NT2/D1 (cell line): ENCODE results near the gene SDK2.

Experiments
- DNase-seq: peaks from one replicate; pipeline ENCODE4 v3.0.0-alpha.2; 2011; ENCODE audit warnings: low read depth, low spot score
- H3K27me3 ChIP-seq: 2 replicates; pipeline ENCODE4 v1.6.0; 2011; ENCODE audit warnings: mild to moderate bottlenecking; ENCODE audit not compliant: insufficient read length, insufficient read depth
- H3K36me3 ChIP-seq: 2 replicates; pipeline ENCODE4 v1.6.1; 2011; ENCODE audit warnings: mild to moderate bottlenecking, low read length, mixed read lengths; ENCODE audit not compliant: insufficient read depth, insufficient read length
- H3K4me1 ChIP-seq: 2 replicates; pipeline ENCODE4 v1.5.1; 2011; ENCODE audit not compliant: insufficient read depth, insufficient read length
- H3K4me3 ChIP-seq: 2 replicates; pipeline ENCODE4 v1.5.1; 2011; ENCODE audit warnings: low read depth; ENCODE audit not compliant: insufficient read length
- H3K9ac ChIP-seq: 2 replicates; pipeline ENCODE4 v1.6.0; 2011; ENCODE audit warnings: low read depth; ENCODE audit not compliant: insufficient read length
- H3K9me3 ChIP-seq: 2 replicates; pipeline ENCODE4 v1.5.1; 2011; ENCODE audit warnings: mild to moderate bottlenecking, low read length; ENCODE audit not compliant: insufficient read depth
- SUZ12 ChIP-seq: IDR thresholded peaks from 2 replicates; pipeline ENCODE4 v1.6.1; 2011; ENCODE audit not compliant: insufficient read length, insufficient read depth; ENCODE audit errors: extremely low read depth
- YY1 ChIP-seq: IDR thresholded peaks from 2 replicates; pipeline ENCODE4 v1.6.1; 2011; ENCODE audit not compliant: insufficient read length, insufficient read depth
- ZNF274 ChIP-seq: IDR thresholded peaks from 2 replicates; pipeline ENCODE4 v1.6.1; 2011; ENCODE audit warnings: mild to moderate bottlenecking, low read depth, low read length

The SDK2 gene

DNA sequence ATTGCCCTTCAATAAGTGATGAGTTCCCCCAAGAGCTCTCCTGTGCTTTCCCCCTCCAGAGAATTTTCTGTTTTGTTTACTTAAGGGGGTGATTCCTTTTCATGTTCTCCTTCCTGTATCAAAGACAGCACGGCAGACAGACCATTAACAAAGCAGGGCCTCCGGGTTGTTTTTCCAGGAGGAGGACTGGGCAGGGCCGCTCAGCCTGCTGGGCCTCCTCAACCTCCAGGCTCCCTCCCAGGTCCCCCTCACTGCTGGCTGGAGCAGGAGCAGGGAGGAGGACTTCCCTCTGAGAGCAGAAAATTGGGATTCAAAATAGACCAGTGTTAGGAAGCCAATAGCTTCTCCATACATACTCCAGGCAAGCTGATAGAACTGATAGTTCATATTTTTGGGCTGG is 20.4 kb downstream of the SDK2 start:
- Histone ChIP-seq H3K4me3 (no peak overlapping the region), H3K4me1 (peaks cover 36% of the 10 kb centered on the region), H3K9me3 (peaks cover 18% of the 10 kb centered on the region), H3K27me3 (no peaks in the 10 kb centered on the region), H3K36me3 (peaks cover 7% of the 10 kb centered on the region), H3K9ac (peak overlapping the region; percentile 42)
- TF ChIP-seq ZNF274 (no peak), SUZ12 (no peak), YY1 (no peak)
- no peak for DNase-seq

DNA sequence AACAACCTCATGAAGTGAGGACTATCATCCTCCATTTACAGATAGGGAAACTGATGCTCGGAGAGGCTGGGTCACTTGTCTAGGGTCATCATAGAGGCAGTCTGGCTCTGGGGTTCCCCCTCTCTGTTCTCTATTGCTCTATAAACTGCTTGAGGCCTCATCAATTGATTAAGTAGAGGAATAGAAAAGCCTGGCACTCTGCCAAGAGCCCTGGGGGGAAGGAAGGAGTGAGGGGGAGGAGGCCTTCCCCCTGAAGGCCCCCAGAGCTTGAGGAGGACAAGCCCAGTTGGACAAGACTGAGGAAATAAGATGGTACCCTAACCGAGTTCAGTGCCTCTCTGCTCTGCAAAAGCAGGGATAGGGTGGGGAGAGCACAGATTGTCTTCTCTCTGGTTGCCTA is 21.0 kb downstream of the SDK2 start:
- H3K27me3 ChIP-seq, result no peaks in the 10 kb centered on the region

DNA sequence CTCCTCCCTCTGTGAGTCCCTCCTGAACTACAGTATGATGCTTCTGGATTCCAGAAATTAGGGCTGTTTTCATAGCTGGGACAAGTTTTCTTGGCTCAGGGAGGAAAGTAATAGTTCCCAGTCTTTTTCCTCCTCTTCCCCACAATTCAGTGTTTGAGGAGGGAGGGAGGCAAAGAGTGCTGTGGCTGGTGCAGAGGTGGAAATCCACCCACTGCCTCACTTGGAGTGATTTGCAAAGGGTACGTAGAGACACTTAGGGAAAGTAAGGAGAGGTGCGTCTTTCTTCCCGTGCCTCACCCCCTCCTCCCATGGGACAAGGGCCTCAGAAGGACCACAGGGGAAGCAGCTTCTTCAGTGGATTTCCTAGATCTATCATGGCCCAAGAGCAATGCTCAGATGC is 21.9 kb downstream of the SDK2 start:
- no peak overlapping the region for H3K4me3 ChIP-seq
- peaks cover 7% of the 10 kb centered on the region for H3K36me3 ChIP-seq
- peaks cover 33% of the 10 kb centered on the region for H3K4me1 ChIP-seq
- TF ChIP-seq ZNF274 (no peak), YY1 (no peak)
- no peaks in the 10 kb centered on the region for H3K27me3 ChIP-seq
- H3K9me3 ChIP-seq, result peaks cover 21% of the 10 kb centered on the region
- H3K9ac ChIP-seq, result no peak overlapping the region
- DNase-seq, result no peak

More for the DNA sequence above, 21.0 kb downstream of the SDK2 start:
- no peak overlapping the region for H3K4me3 ChIP-seq
- DNase-seq, result no peak
- TF ChIP-seq ZNF274 (no peak), SUZ12 (no peak), YY1 (no peak)
- peaks cover 34% of the 10 kb centered on the region for H3K4me1 ChIP-seq
- no peak overlapping the region for H3K9ac ChIP-seq
- peaks cover 7% of the 10 kb centered on the region for H3K36me3 ChIP-seq
- H3K9me3 ChIP-seq, result peaks cover 21% of the 10 kb centered on the region

DNA sequence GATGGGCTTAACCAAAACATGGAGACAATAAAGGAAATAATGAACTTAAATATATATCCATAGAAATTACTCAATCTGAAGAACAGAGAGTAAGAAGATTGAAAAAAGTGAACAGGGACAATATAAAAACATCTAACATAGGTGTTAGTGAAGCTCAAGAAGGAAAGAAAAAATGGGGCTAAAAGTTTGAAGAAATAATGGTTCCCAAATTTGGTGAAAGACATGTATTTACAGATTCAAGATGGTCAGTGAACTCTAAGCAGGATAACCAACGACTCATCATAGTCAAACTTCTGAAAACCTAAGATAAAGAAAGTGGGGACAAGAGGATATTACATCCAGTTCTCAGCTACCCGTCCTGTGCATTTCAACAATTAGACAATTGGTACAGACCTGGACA is 22.6 kb downstream of the SDK2 start:
- H3K9ac ChIP-seq, result no peak overlapping the region
- peaks cover 36% of the 10 kb centered on the region for H3K4me1 ChIP-seq
- no peaks in the 10 kb centered on the region for H3K27me3 ChIP-seq
- peaks cover under 1% of the 10 kb centered on the region for H3K36me3 ChIP-seq
- no peak overlapping the region for H3K4me3 ChIP-seq
- no peak for TF ChIP-seq ZNF274
- peaks cover 21% of the 10 kb centered on the region for H3K9me3 ChIP-seq
- no peak for DNase-seq

DNA sequence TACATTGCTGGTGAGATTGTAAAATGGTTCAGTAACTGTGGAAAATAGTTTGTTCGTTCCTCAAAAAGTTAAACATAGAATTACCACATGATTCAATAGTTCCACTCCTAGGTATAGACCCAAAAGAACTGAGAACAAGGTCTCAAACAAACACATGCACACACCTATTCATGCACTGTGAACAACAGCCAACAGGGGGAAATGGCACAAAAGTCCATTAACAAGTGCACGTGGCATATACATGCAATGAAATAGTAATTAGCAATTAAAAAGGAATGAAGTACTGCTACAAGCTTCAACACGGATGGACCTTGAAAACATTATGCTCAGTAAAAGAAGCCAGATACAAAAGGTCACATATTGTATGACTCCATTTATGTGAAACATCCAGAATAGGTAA is 23.8 kb downstream of the SDK2 start:
- no peaks in the 10 kb centered on the region for H3K27me3 ChIP-seq
- DNase-seq, result no peak
- H3K36me3 ChIP-seq, result no peaks in the 10 kb centered on the region
- peaks cover 35% of the 10 kb centered on the region for H3K4me1 ChIP-seq
- no peak overlapping the region for H3K9ac ChIP-seq
- no peak for TF ChIP-seq ZNF274
- no peak for TF ChIP-seq YY1
- TF ChIP-seq SUZ12, result no peak
- no peak overlapping the region for H3K4me3 ChIP-seq
- peaks cover 21% of the 10 kb centered on the region for H3K9me3 ChIP-seq

DNA sequence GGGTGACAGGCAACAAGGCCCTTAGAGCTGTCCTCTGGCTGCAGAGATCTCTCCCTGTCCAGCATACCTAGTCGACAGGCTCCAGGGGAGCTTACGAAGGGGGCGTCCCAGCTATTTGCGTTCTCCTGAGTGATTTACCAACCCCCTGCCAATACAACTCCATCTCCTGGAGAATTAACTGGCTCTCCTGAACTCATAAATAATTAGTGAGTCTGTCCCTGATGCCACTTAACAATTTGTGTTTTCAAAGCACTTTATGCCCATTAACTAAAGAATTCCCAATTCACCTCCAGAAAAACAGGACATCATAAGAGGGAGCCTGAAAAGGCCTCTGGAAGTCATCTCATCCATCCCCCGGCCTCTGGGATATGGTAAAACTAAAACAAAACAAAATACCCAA is 26.7 kb downstream of the SDK2 start:
- Histone ChIP-seq H3K4me3 (no peak overlapping the region), H3K9ac (no peak overlapping the region), H3K36me3 (no peaks in the 10 kb centered on the region), H3K27me3 (no peaks in the 10 kb centered on the region), H3K9me3 (peaks cover 21% of the 10 kb centered on the region), H3K4me1 (peaks cover 23% of the 10 kb centered on the region)
- TF ChIP-seq SUZ12 (no peak), ZNF274 (no peak), YY1 (no peak)
- DNase-seq, result no peak

DNA sequence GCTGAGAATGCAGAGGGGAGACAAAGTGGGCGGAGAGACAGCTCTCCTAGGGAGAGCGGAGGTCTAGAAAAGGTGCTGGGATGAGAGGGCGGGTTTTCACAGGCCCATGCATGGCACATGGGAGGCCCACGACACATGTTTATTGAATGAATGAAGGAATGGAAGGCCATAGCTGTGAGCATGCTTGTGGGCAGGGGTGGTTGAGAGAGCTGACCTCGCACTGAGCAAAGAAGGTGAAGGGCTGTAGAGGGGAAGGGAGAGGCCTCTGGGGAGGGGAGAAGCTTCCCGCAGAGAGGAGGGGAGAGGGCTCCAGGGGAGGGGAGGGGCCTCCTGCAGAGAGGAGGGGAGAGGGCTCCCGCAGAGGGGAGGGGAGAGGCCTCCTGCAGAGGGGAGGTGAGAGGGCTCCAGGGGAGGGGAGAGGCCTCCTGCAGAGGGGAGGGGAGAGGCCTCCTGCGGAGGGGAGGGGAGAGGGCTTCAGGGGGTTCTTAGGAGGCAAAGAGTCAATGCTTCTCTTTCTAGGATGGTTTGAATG is 27.3 kb downstream of the SDK2 start:
- DNase-seq, result no peak
- Histone ChIP-seq H3K9me3 (peaks cover 21% of the 10 kb centered on the region), H3K27me3 (no peaks in the 10 kb centered on the region), H3K36me3 (no peaks in the 10 kb centered on the region), H3K4me3 (no peak overlapping the region), H3K9ac (peak overlapping the region; percentile 14), H3K4me1 (peaks cover 27% of the 10 kb centered on the region)
- TF ChIP-seq YY1, result no peak
- TF ChIP-seq ZNF274, result no peak
- no peak for TF ChIP-seq SUZ12
